ENCODE data around the gene ANKRD11. TPM values are rescaled to one million over a fixed set of nuclear protein-coding genes. Genes with fewer than 3 reads are reported as not detected.
"Not testable (repeated sequence)": the region's sequence is repeated elsewhere in the genome, so short reads cannot be mapped to it uniquely, and the experiment has no call there.

The ANKRD11 gene
- total RNA-seq, 1 donor from 2014 or later: 74.6 TPM

GRCh38 chr16:89363621-89364393, 126.6 kb downstream of the ANKRD11 start:
- no peak for DNase-seq

DNA sequence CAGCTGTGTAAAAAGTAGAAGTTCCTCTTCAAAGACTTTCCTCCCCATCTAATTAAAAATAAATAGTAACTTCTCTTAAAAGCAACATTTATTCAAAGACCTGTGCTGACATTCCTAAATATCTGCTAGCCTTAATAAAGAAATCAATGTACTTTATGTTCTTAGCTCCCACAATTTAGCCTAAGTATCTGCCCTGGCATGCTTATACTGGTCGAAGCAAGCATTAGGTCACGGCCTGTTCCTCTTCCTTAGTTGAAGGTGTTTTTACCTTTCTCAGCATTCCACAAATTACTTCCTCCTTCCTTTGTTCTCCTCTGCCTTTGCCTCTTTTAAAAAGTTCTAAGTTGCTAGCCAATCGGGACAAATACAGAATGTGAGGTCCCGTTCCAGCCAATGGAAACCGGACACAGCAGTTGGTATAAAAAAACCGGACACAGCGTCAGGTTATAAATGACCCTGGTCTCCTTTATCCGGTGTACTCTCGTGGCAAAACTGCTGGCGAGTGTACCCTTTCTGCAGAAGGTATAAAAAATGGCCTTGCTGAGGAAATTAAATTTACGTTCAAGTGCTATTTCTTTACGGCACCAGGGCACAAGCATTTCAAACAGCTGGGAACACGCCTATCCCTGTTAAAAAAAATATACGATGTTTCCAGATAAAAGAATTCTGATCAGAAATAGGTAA, 127.7 kb downstream of the ANKRD11 start:
- DNase-seq: not testable (repeated sequence)

- no peak for DNase-seq
Measured at GRCh38 chr16:89361751-89362539, 128.4 kb downstream of the ANKRD11 start.

GRCh38 chr16:89360760-89361435, 129.5 kb downstream of the ANKRD11 start:
- DNase-seq: no peak

GRCh38 chr16:89359264-89360147, 130.9 kb downstream of the ANKRD11 start:
- DNase-seq: peak; percentile 80

GRCh38 chr16:89358030-89359005, 132.0 kb downstream of the ANKRD11 start:
- no peak for DNase-seq

DNA sequence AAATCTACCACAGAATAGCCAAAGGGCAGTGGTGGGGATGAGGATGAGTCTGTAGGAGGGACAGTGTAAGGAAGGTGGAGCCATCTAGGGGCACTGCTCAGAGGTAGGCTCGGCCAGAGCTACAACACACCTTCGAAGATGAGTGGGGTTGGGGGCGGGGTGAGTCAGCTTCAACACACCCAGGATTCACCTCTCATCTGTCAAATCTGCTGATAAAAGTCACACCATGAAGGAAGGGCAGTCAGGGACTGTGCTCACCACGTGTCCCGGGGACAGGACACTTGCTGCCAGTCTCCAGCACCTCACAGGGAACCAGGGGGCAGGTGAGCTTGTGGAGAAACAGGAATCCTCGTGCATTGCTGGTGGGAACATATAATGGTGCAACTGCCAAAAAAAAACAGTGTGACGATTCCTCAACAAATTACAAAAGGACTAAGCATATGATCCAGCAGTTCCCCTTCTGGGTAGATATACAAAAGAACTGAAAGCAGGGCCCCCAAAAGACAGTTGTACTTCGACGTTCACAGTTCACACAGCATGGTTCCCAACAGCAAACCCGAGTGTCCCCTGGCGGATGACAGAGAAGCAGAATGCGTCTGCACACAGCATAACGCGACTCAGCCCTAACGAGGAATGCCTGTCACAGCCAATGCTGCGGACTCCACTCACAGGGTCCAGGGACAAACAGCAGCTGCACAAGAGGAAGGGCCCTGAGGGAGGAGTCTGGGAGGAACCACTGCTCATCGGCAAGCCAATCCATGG, 133.1 kb downstream of the ANKRD11 start:
- DNase-seq: peak; percentile 91

GRCh38 chr16:89355686-89356085, 134.7 kb downstream of the ANKRD11 start:
- DNase-seq: no peak

DNA sequence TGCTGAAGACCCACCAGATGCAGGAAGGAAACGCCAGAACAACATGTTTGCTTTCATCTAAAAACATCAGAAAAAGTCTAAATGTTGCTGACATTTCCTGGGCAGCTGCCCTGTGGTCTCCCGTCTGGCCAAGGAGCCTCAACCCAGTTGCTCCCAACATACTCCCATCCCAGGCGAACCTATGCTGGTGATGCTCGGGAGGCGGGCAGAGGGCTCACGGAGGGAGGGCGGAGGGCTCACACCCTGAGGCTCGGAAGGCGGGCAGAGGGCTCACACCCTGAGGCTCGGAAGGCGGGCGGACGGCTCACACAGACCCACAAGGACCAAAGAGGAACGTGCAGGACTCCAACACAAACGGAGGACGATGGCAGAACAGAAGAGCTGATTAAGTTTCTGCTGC, 135.4 kb downstream of the ANKRD11 start:
- no peak for DNase-seq

GRCh38 chr16:89354325-89354724, 136.0 kb downstream of the ANKRD11 start:
- no peak for DNase-seq

GRCh38 chr16:89352091-89352681, 138.2 kb downstream of the ANKRD11 start:
- no peak for DNase-seq

DNA sequence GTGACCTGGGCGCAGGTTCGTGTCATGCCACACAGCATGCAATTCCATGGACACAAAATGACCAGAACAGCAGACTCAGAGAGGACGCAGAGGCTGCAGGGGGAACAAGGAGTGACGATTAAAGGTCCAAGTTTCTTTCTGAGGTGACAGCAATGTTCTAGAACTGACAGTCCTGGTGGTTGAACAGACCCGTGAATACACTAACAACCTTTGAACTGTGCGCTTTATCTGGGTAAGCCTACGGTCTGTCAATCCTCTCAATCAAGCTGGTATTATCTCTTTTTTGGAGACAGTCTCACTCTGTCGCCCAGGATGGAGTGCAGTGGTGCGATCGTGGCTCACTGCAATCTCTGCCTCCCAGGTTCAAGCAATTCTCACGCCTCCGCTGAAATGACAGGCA, 138.7 kb downstream of the ANKRD11 start:
- no peak for DNase-seq

DNA sequence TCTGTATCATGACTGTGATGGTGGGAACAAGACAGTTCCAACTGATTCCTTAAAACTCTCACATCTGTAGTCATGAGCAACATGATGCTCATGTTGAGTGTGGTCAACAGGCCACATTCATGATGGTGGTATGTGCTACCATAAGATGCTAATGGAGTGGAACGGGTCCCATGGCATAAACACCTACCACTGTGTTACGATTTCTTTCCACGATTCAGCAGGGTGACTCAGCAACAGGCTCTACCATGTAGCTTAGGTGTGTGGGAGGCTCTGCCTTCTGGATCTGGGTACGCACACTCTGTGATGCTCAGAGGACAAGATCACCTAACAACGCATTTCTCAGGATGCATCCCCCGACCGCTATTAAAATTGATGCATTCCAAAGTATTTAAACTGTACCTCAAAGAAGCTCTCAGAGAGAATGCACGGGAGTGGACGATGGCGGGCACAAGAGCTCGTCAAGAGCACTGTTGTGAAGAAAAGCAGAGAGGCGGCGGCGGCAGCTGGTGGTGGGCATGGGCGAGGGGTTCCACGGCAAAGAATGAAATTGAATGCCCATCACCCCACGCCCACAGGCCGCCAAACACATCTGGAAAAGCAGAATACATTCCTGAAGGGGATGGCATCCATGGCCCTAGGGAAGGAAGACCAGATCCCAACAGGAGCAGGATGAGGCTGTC, 139.5 kb downstream of the ANKRD11 start:
- no peak for DNase-seq

DNA sequence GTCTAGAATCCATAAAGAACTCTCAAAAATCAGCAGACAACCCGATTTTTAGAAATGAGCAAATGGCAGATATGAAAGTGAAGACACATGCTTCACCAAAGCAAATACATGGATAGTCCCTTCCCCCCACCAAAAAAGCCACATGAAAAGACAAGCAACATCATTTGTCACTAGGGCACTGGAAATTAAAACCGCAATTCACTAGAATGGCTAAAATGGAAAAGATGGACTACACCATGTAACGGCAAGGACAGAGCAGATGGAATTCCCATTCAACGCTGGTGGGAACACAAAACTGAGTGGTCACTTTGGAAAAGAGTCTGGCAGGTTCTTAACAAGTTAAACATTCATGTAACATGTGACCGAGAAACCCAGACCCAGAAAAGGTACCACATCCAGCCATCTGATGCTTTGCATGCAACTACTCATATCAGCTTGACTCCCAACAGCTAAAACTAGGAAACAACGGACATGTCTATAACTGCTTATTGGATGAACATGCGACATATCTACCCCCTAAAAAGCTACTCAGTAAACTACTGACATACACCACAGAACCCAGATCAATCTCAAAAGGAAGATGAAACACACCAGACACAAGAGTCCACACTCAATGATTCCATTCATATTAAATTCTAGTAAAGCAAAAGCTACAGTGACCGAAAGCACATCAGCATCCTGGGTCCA, 140.3 kb downstream of the ANKRD11 start:
- no peak for DNase-seq

- DNase-seq: no peak
Measured at GRCh38 chr16:89347807-89348206, 142.6 kb downstream of the ANKRD11 start.

- DNase-seq: no peak
Measured at GRCh38 chr16:89346869-89347268, 143.5 kb downstream of the ANKRD11 start.

DNA sequence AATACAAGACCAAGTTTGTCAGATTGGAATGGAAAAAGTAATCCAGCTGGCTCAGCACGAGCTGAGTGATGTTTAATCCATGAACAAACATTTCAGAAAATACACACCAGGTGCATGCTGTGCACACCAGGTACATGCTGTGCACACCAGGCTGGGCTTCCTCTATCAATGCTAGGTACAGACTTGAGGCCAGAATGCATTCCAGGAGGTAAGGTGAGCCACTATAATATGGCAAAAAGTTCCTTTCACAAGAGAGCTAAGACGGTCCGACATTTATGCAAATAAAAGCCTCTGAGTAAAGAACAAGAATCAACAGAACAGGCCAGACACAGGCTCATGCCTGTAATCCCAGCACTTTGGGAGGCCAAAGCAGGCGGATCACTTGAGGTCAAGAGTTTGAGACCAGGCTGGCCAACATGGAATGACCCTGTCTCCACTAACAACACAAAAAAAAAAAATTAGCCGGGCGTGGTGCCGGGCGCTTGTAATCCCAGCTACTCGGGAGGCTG, 144.7 kb downstream of the ANKRD11 start:
- DNase-seq: peak; percentile 76
